NCI-H146 treated with DMSO at 0.1 percent for 48 hours (cell line): ENCODE measurements around the gene EGR4.

Experiments used
- DNase-seq: peaks from one replicate; lab custom pipeline; 2025; ENCODE audit not compliant: unreplicated experiment; lab: John Stamatoyannopoulos, UW

EGR4 gene

GRCh38 chr2:73290049-73290839 lies 3.1 kb downstream of the EGR4 start:
- DNase-seq: peak; percentile 70

GRCh38 chr2:73289304-73289703 lies 4.0 kb downstream of the EGR4 start:
- no peak for DNase-seq

GRCh38 chr2:73286134-73286655 lies 7.2 kb downstream of the EGR4 start:
- no peak for DNase-seq

DNA sequence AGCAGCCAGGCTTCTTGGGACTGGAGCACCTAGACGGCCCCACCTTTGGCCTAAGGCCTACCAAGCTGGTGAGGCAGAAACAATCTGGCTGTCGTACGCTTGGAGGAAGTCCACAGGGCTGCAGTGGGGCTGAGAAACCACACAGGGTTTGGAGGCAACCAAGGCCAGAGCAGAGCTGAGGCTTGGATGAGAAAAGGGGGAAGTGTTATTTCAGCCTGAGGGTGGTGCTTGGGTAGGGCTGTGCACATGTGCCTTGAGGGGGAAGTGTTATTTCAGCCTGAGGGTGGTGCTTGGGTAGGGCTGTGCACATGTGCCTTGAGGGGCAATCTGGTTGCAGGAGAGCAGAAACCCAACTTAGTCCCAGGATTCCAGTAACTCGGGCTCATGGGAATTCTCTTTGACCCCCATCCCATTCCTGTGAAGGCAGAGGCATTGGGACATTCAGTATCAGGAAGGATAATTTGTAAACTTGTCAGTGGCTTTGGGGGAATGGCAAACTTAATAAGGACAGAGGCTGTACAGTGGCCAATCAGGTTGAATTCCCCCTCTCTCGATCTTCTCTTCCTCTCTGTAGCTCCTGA lies 8.1 kb downstream of the EGR4 start:
- DNase-seq: no peak

DNA sequence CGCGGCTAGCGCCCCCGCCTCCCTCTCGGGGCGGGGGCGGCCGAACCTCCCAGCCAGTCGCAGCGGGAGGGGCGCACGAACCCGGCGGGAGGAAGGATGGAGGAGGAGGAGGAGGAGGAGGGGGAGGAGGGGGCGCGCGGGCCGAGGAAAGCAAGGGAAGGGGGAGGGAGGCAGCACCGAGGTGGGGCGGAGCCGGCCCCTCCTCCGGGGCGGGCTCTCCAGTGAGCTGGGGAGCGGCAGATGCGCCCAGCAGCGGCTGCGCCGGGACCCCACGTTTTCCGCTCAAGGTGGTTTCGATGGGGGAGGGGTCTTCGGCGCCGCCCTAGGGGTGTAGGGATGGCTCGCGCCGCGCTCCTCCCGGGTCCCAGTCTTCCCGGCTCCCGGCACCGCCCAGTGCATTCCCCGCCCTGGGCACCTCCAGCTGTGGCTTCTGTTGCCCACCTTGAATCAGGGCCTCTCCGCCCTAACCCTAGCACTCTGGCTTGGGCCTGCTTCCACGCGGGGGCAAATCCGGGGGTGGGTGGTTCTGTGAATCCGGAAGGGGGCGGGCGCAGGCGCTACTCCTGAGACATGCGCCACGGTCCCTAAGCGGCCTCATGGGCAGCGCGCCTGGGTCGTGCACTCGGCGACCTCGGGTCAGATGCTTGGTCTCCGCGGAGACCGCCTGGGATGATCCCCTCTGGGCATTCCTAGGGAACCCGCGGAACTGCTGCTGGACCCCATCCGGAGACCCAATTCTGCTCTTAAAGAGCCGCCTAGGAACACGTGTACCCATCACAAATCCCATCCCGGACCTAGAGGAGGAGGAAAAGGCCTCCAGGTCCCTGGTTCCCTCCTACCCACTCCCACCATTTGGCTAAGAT lies 8.8 kb downstream of the EGR4 start, which contains the start of gene FBXO41:
Gene FBXO41 (minus strand): TSS at position 183 of the 863 bp plus-strand sequence. CDS start 14,848 bp downstream, outside the sequence.
- DNase-seq: peak; percentile 55

- no peak for DNase-seq
Measured at GRCh38 chr2:73283545-73284295, 9.6 kb downstream of the EGR4 start.

GRCh38 chr2:73282924-73283544 lies 10.3 kb downstream of the EGR4 start:
- DNase-seq: no peak

- DNase-seq: no peak
Measured at GRCh38 chr2:73281244-73281643, 12.1 kb downstream of the EGR4 start.

DNA sequence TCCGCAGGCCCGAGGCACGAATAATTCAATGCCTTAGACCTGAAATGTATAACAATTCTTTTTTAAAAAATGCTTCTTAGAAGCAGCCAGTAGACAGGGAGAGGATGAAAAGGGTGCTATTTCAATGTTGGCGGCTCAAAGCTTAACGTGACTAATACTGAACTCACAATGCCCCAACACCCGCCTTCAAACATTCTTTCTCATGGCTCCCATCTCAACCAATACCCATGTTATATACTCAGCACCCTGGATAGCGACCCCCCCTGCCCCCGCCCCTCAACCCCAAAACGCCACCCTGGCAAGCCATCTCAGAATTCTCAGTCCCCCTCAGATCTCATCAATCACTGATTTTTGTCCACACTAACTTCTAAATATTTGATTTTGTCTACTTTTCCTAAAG lies 13.5 kb downstream of the EGR4 start:
- DNase-seq: no peak

DNA sequence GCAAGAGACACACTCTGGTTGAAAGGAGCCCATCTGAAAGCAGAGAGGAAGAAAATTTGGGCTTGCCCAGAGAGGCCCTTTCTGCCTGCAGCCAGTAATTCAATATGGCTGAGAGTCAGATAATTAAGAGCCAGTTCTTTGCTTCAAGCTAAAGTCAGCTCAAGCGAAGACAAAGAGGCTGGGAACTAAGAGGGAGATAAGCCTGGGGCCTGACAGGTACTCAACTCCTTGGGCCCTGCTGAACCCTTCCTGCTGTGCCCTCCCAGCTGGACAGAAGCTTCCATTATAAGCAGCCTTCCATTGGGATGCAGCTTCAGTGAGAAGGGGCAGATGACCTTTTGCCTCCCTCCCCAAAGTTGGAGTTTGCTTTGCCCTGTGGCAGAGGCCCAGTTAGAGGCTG lies 21.1 kb downstream of the EGR4 start:
- DNase-seq: no peak

DNA sequence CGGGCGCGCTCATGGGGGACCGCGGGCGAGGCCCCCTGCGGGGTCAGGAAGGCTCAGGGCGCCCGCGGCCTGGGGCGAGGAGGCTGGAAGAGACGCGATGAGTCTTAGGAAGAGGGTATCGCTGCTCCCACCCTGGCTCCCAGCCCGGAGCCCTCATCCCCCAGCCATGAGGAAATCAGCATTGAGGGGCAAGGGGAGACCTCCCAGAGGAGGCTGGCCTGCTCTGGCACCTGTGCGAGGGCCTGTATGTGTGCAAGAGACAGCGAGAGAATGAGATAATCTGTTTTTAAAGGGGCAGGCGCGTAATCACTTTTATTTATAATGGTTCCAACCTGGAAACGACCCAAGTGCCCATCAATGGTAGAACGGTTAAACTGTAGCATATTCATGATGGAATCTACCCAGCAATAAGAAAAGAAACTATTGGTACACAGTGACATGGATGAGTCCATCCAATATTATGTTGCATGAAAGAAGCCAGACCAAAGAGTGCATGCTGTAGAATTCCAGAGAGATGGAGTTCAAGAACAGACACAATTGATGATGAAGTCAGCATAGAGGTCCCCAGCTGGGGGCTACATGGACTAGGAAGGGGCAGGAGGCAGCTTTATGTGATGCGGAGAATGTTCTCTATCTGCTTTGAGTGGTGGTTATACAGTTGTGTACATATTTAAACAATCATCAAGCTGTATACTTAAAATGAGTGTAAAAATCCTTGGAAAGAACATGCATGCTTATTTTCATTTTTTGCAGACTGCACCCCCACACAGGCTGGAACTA lies 23.5 kb downstream of the EGR4 start:
- DNase-seq: no peak

GRCh38 chr2:73268830-73269685 lies 24.3 kb downstream of the EGR4 start:
- DNase-seq: peak; percentile 78

DNA sequence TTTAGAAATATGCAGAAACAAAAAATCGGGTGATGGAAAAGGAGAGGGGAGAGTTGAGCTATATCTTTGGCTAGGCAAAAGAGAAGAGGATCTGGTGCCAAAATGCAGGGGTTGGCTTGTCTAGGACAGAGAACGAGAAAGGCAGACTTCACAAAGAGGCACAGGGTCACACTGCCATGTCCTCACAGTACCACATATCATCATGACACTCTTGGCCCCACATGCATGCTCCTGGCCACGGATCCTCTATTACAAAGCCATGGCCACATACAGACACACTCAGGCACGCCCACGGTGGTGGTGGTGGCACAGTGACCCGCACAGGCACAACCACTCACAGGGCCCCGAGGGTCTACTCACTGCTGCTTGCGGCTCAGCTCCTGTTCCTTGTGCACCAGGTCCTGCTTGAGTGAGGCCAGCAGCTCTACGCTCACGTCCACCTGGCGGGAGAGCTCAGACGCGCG lies 24.9 kb downstream of the EGR4 start:
- DNase-seq: no peak

GRCh38 chr2:73267008-73267407 lies 26.3 kb downstream of the EGR4 start:
- DNase-seq: no peak

DNA sequence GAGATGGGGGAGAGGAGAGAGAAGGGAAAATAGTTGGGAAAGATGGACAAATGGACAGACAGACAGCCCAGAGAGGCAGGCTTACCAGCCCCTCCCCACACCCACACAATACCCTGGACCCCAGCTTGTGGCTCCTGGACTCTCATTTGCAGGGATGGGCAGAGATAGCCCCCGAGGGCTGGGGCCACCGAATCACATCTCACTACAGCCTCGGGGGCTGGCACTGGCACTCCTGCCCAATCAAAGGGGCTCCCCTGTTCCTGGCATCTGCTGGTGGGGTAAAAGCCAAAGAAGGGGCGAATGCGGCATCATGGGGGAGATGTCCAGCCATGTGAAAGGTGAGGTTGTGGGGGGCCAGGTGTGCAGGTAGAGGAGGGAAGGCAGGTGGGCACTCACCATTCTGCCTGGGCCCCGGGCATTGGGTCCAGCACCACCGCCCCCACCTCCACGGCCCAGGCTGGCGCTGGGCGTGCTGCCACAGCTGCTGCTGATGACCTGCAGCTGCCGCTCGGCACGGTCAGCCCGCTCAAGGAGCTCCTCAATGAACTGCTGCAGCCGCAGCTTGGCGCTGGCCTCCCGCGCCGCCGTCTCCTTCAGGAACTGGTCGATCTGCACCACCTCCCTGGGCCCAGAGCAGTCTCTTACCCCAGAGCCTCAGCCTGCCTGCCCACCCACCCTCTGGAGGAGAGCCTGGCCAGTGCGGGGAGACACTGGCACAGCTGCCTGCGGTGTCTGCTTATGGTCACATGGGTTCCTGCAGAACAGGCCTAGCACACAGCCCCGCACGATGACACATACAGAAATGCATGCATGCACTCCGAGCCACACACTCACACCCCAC lies 27.1 kb downstream of the EGR4 start:
- no peak for DNase-seq

DNA sequence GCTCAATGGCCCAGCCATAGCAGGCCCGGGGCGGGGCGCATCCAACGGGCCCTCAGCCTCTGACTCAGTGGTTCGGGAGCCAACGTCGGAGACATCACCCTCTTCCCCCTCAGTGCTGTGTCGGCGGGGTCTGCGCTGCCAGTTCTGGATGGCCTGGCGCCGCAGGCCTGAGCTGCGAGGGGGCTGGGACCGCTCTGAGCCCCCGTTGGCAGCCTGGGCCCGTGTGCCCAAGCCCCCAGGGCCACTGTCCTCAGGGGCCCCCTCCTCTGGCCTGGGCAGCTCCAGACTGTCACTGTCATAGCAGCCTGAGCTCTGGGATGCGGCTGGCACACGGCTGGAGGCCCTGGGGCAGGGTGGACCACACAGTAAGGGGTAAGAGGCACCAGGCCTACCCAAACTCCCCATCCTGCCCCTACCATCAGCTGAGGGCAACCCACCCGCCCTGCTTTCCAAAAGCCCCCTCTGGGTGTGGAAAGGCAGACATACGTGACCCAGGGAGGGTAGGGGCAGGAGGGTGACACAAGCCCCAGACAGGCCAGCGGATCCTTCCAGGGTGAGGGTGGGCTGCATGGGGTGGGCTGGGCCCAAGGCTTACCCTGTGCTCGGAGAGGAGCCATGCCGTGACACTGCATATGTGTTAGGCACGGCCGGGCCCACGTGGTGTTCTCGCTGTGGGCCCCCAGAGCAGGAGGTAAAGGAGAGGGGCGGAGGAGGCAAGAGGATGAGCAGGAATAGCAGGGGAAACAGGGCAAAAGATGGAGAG lies 27.9 kb downstream of the EGR4 start:
- no peak for DNase-seq

GRCh38 chr2:73264783-73265182 lies 28.6 kb downstream of the EGR4 start:
- no peak for DNase-seq
